HL-60 (cell line): ENCODE data around the gene FSTL4.

ENCODE experiments used
- CTCF ChIP-seq: IDR thresholded peaks from one replicate; pipeline ENCODE4 v1.5.1; 2011; ENCODE audit warnings: low read length, control low read depth, inconsistent platforms; ENCODE audit not compliant: insufficient read depth
- TF ChIP-seq, protein P1 (sequence below): IDR thresholded peaks from 2 replicates; pipeline ENCODE4 v1.6.1; 2012; ENCODE audit warnings: low read depth; ENCODE audit not compliant: insufficient replicate concordance

- no peak for TF ChIP-seq CTCF
- TF ChIP-seq, protein P1, sequence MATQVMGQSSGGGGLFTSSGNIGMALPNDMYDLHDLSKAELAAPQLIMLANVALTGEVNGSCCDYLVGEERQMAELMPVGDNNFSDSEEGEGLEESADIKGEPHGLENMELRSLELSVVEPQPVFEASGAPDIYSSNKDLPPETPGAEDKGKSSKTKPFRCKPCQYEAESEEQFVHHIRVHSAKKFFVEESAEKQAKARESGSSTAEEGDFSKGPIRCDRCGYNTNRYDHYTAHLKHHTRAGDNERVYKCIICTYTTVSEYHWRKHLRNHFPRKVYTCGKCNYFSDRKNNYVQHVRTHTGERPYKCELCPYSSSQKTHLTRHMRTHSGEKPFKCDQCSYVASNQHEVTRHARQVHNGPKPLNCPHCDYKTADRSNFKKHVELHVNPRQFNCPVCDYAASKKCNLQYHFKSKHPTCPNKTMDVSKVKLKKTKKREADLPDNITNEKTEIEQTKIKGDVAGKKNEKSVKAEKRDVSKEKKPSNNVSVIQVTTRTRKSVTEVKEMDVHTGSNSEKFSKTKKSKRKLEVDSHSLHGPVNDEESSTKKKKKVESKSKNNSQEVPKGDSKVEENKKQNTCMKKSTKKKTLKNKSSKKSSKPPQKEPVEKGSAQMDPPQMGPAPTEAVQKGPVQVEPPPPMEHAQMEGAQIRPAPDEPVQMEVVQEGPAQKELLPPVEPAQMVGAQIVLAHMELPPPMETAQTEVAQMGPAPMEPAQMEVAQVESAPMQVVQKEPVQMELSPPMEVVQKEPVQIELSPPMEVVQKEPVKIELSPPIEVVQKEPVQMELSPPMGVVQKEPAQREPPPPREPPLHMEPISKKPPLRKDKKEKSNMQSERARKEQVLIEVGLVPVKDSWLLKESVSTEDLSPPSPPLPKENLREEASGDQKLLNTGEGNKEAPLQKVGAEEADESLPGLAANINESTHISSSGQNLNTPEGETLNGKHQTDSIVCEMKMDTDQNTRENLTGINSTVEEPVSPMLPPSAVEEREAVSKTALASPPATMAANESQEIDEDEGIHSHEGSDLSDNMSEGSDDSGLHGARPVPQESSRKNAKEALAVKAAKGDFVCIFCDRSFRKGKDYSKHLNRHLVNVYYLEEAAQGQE, result no peak
Measured at GRCh38 chr5:133471699-133472098, 140.6 kb downstream of the FSTL4 start.
